OCI-LY7 (cell line): ENCODE data around the gene TXN2. TPM values are rescaled to one million over a fixed set of nuclear protein-coding genes. Genes with fewer than 3 reads are reported as not detected.
"Not testable (repeated sequence)": the region's sequence is repeated elsewhere in the genome, so short reads cannot be mapped to it uniquely, and the experiment has no call there.

Experiments used
- BruUV-seq: library from RNA; stranded (reverse); fragments of 400-500 nt; replicated peaks from 2 replicates; lab custom pipeline; 2021; lab: Mats Ljungman, UMichigan
- CTCF ChIA-PET: fragments of 300-600 bp; sonication (Branson Sonifier 250); formaldehyde crosslinking; loops from one replicate; lab custom pipeline; 2022; ENCODE audit warnings: antibody characterized with exemption; ENCODE audit not compliant: unreplicated experiment; lab: Charles Lee
- POLR2A ChIA-PET: fragments of 300-600 bp; sonication (Branson Sonifier 250); formaldehyde crosslinking; loops from one replicate; lab custom pipeline; 2022; ENCODE audit warnings: antibody characterized with exemption; lab: Charles Lee
- DNase-seq: peaks from one replicate; pipeline ENCODE4 v3.0.0-alpha.2; 2015; ENCODE audit warnings: low spot score
- H2AFZ ChIP-seq: fragments of 200-600 bp; sonication (generic), shearing (Covaris generic); 2 replicates; pipeline ENCODE4 v1.6.1; 2014; ENCODE audit warnings: mild to moderate bottlenecking, antibody characterized with exemption, low read length, moderate library complexity
- H3K27ac ChIP-seq: fragments of 200-600 bp; sonication (generic); 2 replicates; pipeline ENCODE4 v1.5.1; 2014; ENCODE audit warnings: mixed run types, low read depth, mild to moderate bottlenecking, moderate library complexity, low read length, inconsistent platforms; ENCODE audit not compliant: poor library complexity, severe bottlenecking
- H3K36me3 ChIP-seq: fragments of 200-600 bp; sonication (generic); 2 replicates; pipeline ENCODE4 v1.6.1; 2014; ENCODE audit warnings: mild to moderate bottlenecking, antibody characterized with exemption, low read length, moderate library complexity, mixed read lengths; ENCODE audit not compliant: insufficient read depth
- H3K4me1 ChIP-seq: fragments of 200-600 bp; sonication (generic); 2 replicates; pipeline ENCODE4 v1.5.1; 2014; ENCODE audit warnings: mild to moderate bottlenecking, low read length; ENCODE audit not compliant: insufficient read depth, poor library complexity, severe bottlenecking
- H3K4me2 ChIP-seq: fragments of 200-600 bp; sonication (generic); 2 replicates; pipeline ENCODE4 v1.6.1; 2014; ENCODE audit warnings: mild to moderate bottlenecking, low read length
- H3K4me3 ChIP-seq: fragments of 200-600 bp; sonication (generic); 2 replicates; pipeline ENCODE4 v1.5.1; 2014; ENCODE audit warnings: mild to moderate bottlenecking, low read depth, low read length; ENCODE audit not compliant: poor library complexity, severe bottlenecking
- H3K79me2 ChIP-seq: fragments of 200-600 bp; sonication (generic); 2 replicates; pipeline ENCODE4 v1.6.1; 2016; ENCODE audit warnings: low read depth, mild to moderate bottlenecking, low read length, moderate library complexity, mixed read lengths; ENCODE audit not compliant: insufficient read depth
- H3K9me2 ChIP-seq: fragments of 200-600 bp; sonication (generic); 2 replicates; pipeline ENCODE4 v1.6.1; 2016; ENCODE audit warnings: mild to moderate bottlenecking, low read length, mixed read lengths; ENCODE audit not compliant: insufficient read depth
- H3K9me3 ChIP-seq: fragments of 200-600 bp; sonication (generic); 2 replicates; pipeline ENCODE4 v1.6.1; 2014; ENCODE audit warnings: mild to moderate bottlenecking, mixed run types, low read length, mixed read lengths
- H4K20me1 ChIP-seq: fragments of 200-600 bp; sonication (generic); 2 replicates; pipeline ENCODE4 v1.6.1; 2014; ENCODE audit warnings: mild to moderate bottlenecking, antibody characterized with exemption, low read length, moderate library complexity, mixed read lengths; ENCODE audit not compliant: insufficient read depth
- EZH2phosphoT487 ChIP-seq: fragments of 200-600 bp; sonication (generic); IDR thresholded peaks from 2 replicates; pipeline ENCODE4 v1.6.1; 2018; ENCODE audit warnings: low read depth, borderline replicate concordance, mild to moderate bottlenecking, mixed run types, antibody characterized with exemption, low read length, moderate library complexity, mixed read lengths
- intact Hi-C: fragments of 100-400 bp; cut with micrococcal nuclease; formaldehyde crosslinking; loops from one replicate; pipeline ENCODE4 v1.10.0; 2022; ENCODE audit not compliant: unreplicated experiment
- total RNA-seq, 2 experiments: library from RNA; depleted of rRNA in 1 of 2; stranded (reverse); fragments of >200 nt in 1 of 2; shearing (Covaris generic) in 1 of 2; gene quantifications; 2 replicates each; pipeline ENCODE4 v1.2.3, GENCODE V29; 2014 to 2022
- TF ChIP-seq, protein P1 (sequence below): fragments of 200-600 bp; sonication (generic); conservative IDR thresholded peaks from 2 replicates; pipeline ENCODE4 v1.5.1; 2014; ENCODE audit warnings: mild to moderate bottlenecking, antibody characterized with exemption, low read length, moderate library complexity, mixed read lengths

Gene TXN2
- total RNA-seq, 2 experiments from 2014 or later = 33.4 to 94.2 TPM

DNA sequence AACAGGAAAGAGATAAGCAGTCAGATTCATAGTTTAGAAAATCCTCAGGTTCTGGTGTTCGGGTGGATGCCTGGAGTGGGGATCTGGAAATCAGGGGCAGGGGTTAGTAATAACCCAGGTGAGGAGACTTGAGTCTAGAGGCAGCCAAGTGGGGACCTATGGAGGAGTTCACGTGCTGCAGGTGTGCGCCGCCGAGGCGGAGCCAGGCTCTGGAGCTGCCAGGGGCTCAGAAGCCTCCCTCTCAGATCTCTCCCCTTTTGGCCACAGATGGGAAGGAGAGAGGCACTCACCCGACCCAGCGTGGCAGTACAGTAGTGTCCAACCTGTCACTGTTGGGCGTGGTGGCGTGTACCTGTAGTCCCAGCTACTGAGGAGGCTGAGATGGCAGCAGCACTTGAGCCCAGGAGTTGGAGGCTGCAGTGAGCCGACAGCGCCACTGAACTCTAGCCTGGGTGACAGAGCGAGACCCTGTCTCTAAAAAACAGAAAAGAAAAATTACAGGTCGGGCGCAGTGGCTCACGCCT, 27.5 kb downstream of the TXN2 start:
- H3K4me1 ChIP-seq = peaks cover 46% of the 10 kb centered on the region
- H3K79me2 ChIP-seq = no peaks in the 10 kb centered on the region
- H2AFZ ChIP-seq = no peak overlapping the region
- H3K4me2 ChIP-seq = peak overlapping the region; percentile 83; the same call in 1 of the 2 replicates
- POLR2A ChIA-PET = interaction anchor here (0.6 to 1.4 kb wide), 5 partner anchors 39 to 479 kb away, joined by 3 to 5 read pairs (median 3); partner anchors contain the start of gene MYH9
- intact Hi-C loops = loop anchor here (2.0 kb wide), 2 partner anchors 49 to 65 kb away; no protein-coding TSS in a partner anchor
- H4K20me1 ChIP-seq = no peaks in the 10 kb centered on the region
- BruUV-seq = no TSS peak
- TF ChIP-seq, protein P1, sequence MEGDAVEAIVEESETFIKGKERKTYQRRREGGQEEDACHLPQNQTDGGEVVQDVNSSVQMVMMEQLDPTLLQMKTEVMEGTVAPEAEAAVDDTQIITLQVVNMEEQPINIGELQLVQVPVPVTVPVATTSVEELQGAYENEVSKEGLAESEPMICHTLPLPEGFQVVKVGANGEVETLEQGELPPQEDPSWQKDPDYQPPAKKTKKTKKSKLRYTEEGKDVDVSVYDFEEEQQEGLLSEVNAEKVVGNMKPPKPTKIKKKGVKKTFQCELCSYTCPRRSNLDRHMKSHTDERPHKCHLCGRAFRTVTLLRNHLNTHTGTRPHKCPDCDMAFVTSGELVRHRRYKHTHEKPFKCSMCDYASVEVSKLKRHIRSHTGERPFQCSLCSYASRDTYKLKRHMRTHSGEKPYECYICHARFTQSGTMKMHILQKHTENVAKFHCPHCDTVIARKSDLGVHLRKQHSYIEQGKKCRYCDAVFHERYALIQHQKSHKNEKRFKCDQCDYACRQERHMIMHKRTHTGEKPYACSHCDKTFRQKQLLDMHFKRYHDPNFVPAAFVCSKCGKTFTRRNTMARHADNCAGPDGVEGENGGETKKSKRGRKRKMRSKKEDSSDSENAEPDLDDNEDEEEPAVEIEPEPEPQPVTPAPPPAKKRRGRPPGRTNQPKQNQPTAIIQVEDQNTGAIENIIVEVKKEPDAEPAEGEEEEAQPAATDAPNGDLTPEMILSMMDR = no peak
- no peak for TF ChIP-seq EZH2phosphoT487
- peak; percentile 16 for DNase-seq
- no peak overlapping the region for H3K4me3 ChIP-seq
- CTCF ChIA-PET = no interaction called here
- no peaks in the 10 kb centered on the region for H3K9me3 ChIP-seq
- H3K36me3 ChIP-seq = no peaks in the 10 kb centered on the region
- H3K27ac ChIP-seq = peak overlapping the region; percentile 80
- no peaks in the 10 kb centered on the region for H3K9me2 ChIP-seq

DNA sequence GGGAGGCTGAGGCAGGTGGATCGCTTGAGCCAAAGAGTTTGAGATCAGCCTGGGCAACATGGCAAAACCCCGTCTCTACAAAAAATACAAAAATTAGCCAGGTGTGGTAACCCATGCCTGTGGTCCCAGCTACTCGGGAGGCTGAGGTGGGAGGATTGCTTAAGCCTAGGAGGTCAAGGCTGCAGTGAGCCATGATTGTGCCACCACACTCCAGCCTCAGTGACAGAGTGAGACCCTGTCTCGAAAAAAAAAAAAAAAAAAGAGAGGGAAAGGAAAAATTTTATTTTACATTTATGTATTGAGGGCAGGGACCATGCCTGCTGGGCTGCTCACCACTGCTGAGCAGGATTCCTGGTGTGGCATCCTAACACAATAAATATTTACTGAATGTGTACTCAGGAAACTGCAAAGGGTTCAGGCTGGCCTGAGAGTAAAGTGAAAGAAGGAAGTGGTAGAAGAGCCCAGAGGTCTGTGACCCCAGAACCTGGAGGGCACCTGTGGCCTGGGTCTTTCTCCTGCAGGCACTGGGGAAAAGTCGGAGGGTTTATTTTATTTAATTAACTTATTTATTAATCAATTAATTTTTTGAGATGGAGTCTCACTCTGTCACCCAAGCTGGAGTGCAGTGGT, 28.3 kb downstream of the TXN2 start:
- H3K9me2 ChIP-seq, H3K79me2 ChIP-seq, CTCF ChIA-PET, BruUV-seq, intact Hi-C loops, POLR2A ChIA-PET, H4K20me1 ChIP-seq, H3K36me3 ChIP-seq, H3K9me3 ChIP-seq: not testable (repeated sequence)
- Histone ChIP-seq H3K27ac (peak overlapping the region; percentile 80), H3K4me1 (peaks cover 46% of the 10 kb centered on the region), H3K4me3 (peak overlapping the region; percentile 35), H3K4me2 (peak overlapping the region; percentile 51), H2AFZ (peak overlapping the region; percentile 79; the same call in 1 of the 2 replicates)
- DNase-seq = peak; percentile 53

DNA sequence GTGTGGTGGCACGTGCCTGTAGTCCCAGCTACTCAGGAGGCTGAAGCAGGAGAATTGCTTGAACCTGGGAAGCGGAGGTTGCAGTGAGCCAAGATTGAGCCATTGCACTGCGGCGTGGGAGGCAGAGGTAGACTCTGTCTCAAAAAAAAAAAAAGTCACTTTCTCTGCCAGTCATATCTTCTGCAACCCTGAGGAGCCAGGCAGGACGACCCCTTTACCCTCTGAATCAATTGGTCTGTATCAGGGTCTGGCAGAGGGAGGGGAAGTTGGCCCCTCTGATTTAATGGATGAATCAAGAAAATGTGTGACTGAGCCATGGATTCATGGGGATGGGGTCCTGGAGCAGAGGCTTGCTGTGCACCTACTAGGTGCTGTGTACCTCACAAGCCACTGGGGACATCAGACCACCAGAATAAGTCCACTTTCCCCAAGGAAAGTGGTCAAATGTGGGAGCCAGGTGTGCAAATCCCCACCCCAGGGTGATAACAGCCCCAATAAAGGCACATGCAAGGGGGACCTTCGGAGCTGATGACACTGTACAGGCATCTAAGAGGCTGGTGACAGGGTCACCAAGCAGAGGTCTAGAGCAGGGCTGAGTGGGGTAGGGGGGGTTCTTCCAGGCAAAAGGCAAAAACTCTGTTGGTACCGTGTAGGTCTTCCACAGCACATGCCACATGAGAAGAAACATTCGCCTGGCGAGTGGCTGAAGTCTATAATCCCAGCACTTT, 29.0 kb downstream of the TXN2 start:
- Histone ChIP-seq H3K4me2 (peak overlapping the region; percentile 51), H3K9me3 (no peaks in the 10 kb centered on the region), H4K20me1 (no peaks in the 10 kb centered on the region), H3K79me2 (no peaks in the 10 kb centered on the region), H3K4me1 (peaks cover 46% of the 10 kb centered on the region), H3K4me3 (peak overlapping the region; percentile 35), H3K9me2 (no peaks in the 10 kb centered on the region), H2AFZ (peak overlapping the region; percentile 79), H3K27ac (peak overlapping the region; percentile 80), H3K36me3 (no peaks in the 10 kb centered on the region)
- POLR2A ChIA-PET = interaction anchor here (0.9 to 1.3 kb wide), 3 partner anchors 47 to 121 kb away, joined by 3 to 5 read pairs (median 3); no protein-coding TSS in a partner anchor
- CTCF ChIA-PET = interaction anchor here (0.6 kb wide), 1 partner anchor 29 kb away, joined by 3 read pairs; no protein-coding TSS in a partner anchor
- intact Hi-C loops = no loop called here
- DNase-seq = peak; percentile 19
- TF ChIP-seq EZH2phosphoT487 = no peak
- TF ChIP-seq, protein P1 = 0 out of 2 replicates have a peak, but pooled peaks have one; percentile 21
- BruUV-seq = no TSS peak

DNA sequence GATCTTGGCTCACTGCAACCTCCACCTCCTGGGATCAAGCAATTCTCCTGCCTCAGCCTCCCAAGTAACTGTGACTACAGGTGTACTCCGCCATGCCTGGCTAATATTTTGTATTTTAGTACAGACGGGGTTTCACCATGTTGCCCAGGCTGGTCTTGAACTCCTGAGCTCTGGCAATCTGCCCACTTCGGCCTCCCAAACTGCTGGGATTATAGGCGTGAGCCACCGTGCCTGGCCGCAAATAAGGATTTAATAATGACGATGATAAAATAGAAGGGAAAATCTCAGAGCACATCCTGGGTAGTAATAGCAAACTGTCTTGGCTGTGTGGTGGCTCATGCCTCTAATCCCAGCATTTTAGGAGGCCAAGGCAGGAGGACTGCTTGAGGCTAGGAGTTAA, 30.5 kb downstream of the TXN2 start:
- H3K4me2 ChIP-seq, CTCF ChIA-PET: not testable (repeated sequence)

More for the DNA sequence above, 30.5 kb downstream of the TXN2 start:
- H3K9me2 ChIP-seq, H3K79me2 ChIP-seq, DNase-seq, H3K9me3 ChIP-seq, BruUV-seq, H3K36me3 ChIP-seq, intact Hi-C loops, H3K4me3 ChIP-seq, H4K20me1 ChIP-seq, H2AFZ ChIP-seq: not testable (repeated sequence)
- POLR2A ChIA-PET = interaction anchor here (1.2 to 1.3 kb wide), 2 partner anchors 46 to 119 kb away, joined by 3 to 5 read pairs; no protein-coding TSS in a partner anchor
- H3K27ac ChIP-seq = peak overlapping the region; percentile 80
- H3K4me1 ChIP-seq = peaks cover 44% of the 10 kb centered on the region
